GM18867 (cell line): ENCODE measurements around the gene PCDHGB7.
"Not testable (repeated sequence)": the region's sequence is repeated elsewhere in the genome, so short reads cannot be mapped to it uniquely, and the experiment has no call there.

Experiments used
- ATAC-seq: cut with Tn5 transposase; IDR thresholded peaks from one replicate; pipeline ENCODE4 v1.9.1; 2021; ENCODE audit warnings: mild to moderate bottlenecking, moderate library complexity; ENCODE audit not compliant: unreplicated experiment

The PCDHGB7 gene

DNA sequence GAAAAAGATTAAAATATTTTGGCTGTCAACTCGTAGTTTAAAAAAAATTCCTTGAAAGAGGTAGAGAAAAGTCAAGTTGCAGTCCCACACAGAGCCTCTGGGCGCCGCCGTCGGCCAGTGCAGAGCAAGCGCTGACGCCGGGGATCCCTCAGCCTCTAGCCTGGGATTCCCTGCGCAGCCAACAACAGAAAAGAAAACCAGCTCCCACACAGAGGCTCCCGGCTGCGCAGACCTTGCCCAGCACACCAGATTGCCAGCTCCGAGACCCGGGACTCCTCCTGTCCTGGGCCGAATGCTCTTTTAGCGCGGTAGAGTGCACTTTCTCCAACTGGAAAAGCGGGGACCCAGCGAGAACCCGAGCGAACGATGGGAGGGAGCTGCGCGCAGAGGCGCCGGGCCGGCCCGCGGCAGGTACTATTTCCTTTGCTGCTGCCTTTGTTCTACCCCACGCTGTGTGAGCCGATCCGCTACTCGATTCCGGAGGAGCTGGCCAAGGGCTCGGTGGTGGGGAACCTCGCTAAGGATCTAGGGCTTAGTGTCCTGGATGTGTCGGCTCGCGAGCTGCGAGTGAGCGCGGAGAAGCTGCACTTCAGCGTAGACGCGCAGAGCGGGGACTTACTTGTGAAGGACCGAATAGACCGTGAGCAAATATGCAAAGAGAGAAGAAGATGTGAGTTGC, at the start of gene PCDHGB7:
PCDHGB7 (plus strand) TSS at position 184 of the 679 bp plus-strand sequence; CDS start at position 367, 183 bp downstream.
- peak; percentile 57 for ATAC-seq

GRCh38 chr5:141369994-141370848, 47.3 kb upstream of the PCDHGB7 start, which contains the start of gene PCDHGB3:
PCDHGB3 (plus strand) TSS chr5:141370242; CDS start chr5:141370395, 153 bp downstream.
- ATAC-seq: peak; percentile 95

DNA sequence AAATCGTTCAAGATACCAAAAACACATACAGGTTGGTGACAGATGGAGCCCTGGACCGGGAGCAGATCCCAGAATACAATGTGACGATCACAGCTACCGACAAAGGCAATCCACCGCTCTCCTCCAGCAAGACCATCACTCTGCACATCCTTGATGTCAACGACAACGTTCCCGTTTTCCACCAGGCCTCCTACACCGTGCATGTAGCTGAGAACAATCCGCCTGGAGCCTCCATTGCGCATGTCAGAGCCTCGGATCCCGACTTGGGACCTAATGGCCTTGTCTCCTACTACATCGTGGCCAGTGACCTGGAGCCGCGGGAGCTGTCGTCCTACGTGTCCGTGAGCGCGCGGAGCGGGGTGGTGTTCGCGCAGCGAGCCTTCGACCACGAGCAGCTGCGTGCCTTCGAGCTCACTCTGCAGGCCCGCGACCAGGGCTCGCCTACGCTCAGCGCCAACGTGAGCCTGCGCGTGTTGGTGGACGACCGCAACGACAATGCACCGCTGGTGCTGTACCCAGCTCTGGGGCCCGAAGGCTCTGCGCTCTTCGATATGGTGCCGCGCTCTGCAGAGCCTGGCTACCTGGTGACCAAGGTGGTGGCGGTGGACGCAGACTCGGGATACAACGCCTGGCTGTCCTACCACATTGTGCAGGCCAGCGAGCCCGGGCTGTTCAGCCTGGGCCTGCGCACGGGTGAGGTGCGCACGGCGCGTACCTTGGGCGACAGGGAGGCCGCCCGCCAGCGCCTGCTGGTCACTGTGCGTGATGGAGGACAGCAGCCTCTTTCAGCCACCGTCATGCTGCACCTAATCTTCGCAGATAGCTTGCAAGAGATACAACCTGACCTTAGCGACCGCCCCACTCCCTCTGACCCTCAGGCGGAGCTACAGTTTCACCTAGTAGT, 45.7 kb upstream of the PCDHGB7 start:
- no peak for ATAC-seq

DNA sequence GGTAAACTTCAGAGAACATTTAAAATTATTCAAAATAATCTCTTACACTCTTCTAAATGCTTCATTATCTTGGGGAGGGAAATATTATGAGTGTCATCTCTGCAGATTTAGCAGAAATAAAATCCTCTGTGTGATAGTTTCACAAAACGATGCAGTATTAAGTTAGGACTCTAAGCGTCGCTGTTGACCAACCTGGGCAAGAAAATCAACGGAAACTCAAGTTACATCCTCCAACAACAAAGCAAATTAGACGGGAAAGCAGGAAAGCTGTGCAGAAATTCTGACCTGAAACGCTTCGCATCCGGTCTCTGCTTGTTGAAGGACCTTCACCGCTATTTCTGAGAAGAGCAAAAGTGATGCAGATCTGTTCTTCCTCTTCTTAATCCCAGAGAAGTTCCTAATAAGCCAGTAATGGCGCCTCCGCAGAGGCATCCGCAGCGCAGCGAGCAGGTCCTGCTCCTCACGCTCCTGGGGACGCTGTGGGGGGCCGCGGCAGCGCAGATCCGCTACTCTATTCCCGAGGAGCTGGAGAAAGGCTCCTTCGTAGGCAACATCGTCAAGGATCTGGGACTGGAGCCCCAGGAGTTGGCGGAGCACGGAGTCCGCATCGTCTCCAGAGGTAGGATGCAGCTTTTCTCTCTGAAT, 43.7 kb upstream of the PCDHGB7 start, which contains the start of gene PCDHGA6:
PCDHGA6 (plus strand) TSS at position 219 of the 645 bp plus-strand sequence; CDS start at position 412, 193 bp downstream.
- ATAC-seq: no peak

- ATAC-seq: no peak
Measured at GRCh38 chr5:141374627-141375026, 42.9 kb upstream of the PCDHGB7 start.

GRCh38 chr5:141375444-141376155, 41.9 kb upstream of the PCDHGB7 start:
- not testable (repeated sequence) for ATAC-seq

- ATAC-seq: no peak
Measured at GRCh38 chr5:141382469-141383294, 34.8 kb upstream of the PCDHGB7 start, which contains the start of gene PCDHGA7. PCDHGA7 (plus strand) TSS chr5:141382742; CDS start chr5:141382900, 158 bp downstream.

GRCh38 chr5:141383345-141383744, 34.1 kb upstream of the PCDHGB7 start:
- ATAC-seq: no peak

DNA sequence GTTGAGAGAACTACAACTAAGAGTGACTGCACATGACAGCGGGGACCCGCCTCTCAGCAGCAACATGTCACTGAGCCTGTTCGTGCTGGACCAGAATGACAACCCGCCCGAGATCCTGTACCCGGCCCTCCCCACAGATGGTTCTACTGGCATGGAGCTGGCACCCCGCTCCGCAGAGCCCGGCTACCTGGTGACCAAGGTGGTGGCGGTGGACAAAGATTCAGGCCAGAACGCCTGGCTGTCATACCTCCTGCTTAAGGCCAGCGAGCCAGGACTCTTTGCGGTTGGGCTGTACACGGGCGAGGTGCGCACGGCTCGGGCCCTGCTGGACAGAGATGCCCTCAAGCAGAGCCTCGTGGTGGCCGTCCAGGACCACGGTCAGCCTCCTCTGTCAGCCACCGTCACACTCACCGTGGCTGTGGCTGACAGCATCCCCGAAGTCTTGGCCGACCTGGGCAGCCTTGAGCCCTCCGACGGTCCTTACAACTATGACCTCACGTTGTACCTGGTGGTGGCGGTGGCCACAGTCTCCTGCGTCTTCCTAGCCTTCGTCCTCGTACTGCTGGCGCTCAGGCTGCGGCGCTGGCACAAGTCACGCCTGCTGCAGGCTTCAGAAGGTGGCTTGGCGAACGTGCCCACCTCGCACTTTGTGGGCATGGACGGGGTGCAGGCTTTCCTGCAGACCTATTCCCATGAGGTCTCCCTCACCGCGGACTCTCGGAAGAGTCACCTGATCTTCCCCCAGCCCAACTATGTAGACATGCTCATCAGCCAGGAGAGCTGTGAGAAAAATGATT, 32.8 kb upstream of the PCDHGB7 start:
- no peak for ATAC-seq

DNA sequence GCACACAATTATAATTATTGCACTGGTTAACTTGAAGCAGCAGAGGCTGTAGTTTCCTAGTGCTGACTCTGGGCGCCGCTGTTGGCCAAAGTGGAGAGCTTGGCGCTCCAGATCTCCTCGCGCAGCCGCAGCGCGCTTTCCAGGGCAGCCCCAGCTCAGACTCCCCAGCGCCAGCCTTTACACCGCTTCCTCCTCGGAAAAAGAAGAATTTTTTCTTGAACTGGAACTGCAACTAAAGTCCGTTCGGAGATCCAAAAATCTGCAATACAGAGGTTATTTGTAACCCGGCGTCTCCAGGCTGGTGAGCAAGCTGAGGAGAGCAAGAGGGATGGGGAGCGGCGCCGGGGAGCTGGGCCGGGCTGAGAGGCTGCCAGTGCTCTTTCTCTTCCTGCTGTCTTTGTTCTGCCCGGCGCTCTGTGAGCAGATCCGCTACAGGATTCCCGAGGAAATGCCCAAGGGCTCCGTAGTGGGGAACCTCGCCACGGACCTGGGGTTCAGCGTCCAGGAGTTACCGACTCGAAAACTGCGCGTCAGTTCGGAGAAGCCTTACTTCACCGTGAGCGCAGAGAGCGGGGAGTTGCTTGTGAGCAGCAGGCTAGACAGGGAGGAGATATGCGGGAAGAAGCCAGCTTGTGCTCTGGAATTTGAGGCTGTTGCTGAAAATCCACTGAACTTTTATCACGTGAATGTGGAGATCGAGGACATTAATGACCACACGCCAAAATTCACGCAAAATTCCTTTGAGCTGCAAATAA, 29.7 kb upstream of the PCDHGB7 start, which contains the start of gene PCDHGB4:
PCDHGB4 (plus strand) TSS at position 142 of the 755 bp plus-strand sequence; CDS start at position 329, 187 bp downstream.
- ATAC-seq: peak; percentile 71

- no peak for ATAC-seq
Measured at GRCh38 chr5:141388661-141389060, 28.8 kb upstream of the PCDHGB7 start.

GRCh38 chr5:141389153-141390042, 28.1 kb upstream of the PCDHGB7 start:
- ATAC-seq: no peak

DNA sequence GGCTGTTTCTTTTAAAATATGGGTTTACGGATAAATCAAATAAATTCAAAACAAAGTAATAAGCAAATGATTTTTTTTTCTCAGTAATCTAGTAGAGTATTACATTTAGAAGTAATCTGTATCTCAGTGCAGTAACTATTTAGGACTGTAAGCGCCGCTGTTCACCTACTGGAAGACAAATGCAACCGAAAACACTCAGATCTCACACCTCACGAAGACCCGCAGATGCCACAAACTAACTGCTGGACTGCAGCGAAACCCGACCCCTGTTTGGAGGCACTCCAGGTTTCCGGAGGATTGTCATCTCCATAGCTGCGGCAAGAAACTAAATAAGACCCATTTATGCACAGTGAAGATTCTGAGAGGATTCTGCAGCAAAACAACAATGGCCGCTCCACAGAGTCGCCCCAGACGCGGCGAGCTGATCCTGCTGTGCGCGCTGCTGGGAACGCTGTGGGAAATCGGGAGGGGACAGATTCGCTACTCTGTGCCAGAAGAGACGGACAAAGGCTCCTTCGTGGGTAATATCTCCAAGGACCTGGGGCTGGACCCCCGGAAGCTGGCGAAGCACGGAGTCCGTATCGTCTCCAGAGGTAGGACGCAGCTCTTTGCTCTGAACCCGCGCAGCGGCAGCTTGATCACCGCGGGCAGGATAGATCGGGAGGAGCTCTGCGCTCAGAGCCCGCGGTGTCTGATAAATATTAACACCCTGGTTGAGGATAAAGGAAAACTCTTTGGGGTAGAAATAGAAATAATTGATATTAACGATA, 24.9 kb upstream of the PCDHGB7 start, which contains the start of gene PCDHGA8:
PCDHGA8 (plus strand) TSS at position 205 of the 770 bp plus-strand sequence; CDS start at position 386, 181 bp downstream.
- ATAC-seq: no peak

DNA sequence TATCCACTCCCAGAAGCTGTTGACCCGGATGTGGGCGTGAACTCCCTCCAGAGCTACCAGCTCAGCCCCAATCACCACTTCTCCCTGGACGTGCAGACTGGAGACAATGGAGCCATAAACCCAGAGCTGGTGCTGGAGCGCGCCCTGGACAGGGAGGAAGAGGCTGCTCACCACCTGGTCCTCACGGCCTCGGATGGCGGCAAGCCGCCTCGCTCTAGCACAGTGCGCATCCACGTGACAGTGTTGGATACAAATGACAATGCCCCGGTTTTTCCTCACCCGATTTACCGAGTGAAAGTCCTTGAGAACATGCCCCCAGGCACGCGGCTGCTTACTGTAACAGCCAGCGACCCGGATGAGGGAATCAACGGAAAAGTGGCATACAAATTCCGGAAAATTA, 24.2 kb upstream of the PCDHGB7 start:
- ATAC-seq: no peak
